NCI-H2029 treated with DMSO at 0.1 percent for 48 hours (cell line): ENCODE results near the gene SHC2.
"Not testable (repeated sequence)": the region's sequence is repeated elsewhere in the genome, so short reads cannot be mapped to it uniquely, and the experiment has no call there.

ENCODE experiments used
- DNase-seq: peaks from one replicate; lab custom pipeline; 2025; lab: John Stamatoyannopoulos, UW

SHC2 gene

GRCh38 chr19:469833-470232 is 9.0 kb upstream of the SHC2 start:
- DNase-seq, result no peak

GRCh38 chr19:468587-469256 is 7.9 kb upstream of the SHC2 start:
- no peak for DNase-seq

- no peak for DNase-seq
Measured at GRCh38 chr19:467554-467953, 6.7 kb upstream of the SHC2 start.

- DNase-seq, result no peak
Measured at GRCh38 chr19:465056-465816, 4.4 kb upstream of the SHC2 start.

GRCh38 chr19:464208-464545 is 3.3 kb upstream of the SHC2 start:
- DNase-seq, result no peak

GRCh38 chr19:463483-464207 is 2.8 kb upstream of the SHC2 start:
- no peak for DNase-seq

DNA sequence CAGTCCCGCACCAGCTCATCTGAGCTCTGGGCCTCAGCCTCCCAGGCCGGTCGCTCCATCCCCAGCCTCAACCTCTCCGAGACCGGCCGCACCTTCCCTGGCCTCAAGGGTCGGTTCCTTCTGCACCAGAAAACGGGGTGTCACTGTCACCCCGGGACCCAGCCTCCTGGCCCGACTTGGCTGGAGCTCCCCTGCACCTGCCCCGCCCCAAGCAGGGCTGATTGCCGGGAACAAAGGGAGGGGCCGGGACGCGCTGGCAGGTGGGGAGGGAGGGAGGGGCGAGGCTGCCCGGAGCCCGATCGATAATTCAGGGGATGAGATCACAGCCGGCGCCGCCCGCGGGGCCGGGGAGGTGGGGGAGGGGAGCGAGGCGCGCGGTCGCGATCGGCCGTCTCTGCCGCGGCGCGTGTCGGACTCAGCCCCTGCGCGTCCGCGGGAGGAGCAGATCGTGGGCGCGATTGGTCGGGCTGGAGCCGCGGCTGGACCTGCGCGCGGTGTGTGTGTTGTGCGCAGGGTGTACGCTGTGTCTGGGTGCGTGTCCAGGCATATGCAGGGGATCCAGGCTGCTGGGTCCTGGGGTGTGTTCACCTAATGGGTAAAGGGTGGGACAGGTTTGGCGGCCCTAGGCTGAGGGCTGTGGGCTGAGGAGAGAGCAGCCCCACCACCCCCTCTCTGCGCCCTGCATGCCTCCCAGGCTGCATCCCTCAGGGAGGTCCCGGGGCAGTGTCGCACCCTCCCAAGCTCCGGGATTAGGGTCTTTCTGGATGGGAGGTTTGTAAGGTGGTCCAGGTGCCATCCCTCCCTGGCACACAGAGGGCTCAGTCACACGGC is 1.1 kb upstream of the SHC2 start:
- DNase-seq, result peak; percentile 31

DNA sequence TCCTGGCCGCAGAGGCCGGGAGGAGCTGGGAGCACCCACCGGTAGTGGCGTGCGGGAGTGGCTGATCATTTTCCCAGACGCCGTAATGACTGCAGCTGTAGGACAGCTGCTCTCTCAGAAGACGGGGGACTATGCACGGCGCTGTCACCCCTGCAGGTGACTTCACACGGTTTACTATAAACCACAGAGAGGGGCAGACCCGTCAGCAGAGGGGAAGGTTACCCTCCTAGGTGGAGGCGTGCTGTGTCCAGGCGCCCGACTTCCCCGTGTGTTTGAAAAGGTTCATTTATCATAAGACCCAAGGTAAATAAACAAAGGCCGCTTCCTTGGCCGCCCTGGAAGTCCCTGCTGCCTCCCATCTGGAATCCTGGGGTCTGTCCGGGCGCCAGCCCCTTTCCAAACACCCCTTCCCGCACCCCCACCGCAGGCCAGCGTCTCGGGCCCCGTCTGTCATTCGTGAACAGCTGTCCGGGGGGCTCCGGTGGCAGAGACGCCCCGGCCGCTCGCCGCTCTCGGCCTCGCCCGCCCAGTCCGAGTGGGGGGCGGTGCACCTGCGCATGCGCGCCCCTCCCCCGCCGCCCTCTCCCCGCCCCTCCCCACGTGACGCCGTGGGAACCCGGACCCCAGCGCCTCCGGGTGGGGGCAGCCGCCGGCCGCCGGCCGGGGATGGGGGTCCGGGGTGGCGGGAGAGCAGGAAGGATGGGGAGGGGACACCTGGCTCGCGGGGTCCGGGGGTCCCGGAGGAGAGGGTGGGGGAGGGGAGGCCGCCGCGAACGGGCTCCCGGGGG is 915 bp downstream of the SHC2 start:
- DNase-seq, result peak; percentile 35

DNA sequence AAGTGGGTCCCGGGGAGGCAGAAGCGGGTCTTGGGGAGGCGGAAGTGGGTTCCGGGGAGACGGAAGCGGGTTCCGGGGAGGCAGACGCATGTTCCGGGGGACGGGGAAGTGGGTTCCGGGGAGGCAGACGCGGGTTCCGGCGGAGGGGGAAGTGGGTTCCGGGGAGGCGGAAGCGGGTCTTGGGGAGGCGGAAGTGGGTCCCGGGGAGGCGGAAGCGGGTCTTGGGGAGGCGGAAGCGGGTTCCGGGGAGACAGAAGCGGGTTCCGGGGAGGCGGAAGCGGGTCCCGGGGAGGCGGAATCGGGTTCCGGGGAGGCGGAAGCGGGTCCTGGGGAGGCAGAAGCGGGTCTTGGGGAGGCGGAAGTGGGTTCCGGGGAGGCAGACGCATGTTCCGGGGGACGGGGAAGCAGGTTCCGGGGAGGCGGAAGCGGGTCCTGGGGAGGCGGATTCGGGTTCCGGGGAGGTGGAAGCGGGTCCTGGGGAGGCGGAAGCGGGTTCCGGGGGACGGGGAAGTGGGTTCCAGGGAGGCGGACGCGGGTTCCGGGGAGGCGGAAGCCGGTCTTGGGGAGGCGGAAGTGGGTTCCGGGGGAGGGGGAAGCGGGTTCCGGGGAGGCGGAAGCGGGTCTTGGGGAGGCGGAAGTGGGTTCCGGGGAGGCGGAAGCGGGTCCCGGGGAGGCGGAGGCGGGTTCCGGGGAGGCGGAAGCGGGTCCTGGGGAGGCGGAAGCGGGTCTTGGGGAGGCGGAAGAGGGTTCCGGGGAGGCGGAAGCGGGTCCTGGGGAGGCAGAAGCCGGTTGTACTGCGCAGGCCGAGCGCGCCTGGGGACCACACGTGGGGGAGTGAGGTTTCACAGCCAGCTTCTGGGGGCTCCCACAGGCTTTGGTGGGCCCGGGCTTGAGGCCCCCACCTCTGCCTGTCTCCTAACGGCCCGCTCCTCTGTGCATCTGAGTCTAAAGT is 2.5 kb downstream of the SHC2 start:
- no peak for DNase-seq

DNA sequence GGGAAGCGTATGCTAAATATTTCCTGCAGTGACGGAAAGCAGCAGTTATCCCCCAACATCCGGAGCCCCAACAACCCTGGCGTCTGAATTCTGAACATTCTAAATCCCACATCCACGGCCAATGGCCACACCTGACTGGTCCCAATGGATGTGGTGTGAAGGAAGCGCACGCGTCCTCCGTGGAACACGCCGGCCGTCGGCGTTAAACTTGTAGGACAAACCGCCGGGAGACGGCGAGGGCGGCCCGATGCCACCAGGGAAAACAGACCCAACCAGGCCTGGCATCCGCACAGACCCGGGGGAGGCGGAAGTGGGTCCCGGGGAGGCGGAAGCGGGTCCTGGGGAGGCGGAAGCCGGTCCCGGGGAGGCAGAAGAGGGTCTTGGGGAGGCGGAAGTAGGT is 3.2 kb downstream of the SHC2 start:
- no peak for DNase-seq

DNA sequence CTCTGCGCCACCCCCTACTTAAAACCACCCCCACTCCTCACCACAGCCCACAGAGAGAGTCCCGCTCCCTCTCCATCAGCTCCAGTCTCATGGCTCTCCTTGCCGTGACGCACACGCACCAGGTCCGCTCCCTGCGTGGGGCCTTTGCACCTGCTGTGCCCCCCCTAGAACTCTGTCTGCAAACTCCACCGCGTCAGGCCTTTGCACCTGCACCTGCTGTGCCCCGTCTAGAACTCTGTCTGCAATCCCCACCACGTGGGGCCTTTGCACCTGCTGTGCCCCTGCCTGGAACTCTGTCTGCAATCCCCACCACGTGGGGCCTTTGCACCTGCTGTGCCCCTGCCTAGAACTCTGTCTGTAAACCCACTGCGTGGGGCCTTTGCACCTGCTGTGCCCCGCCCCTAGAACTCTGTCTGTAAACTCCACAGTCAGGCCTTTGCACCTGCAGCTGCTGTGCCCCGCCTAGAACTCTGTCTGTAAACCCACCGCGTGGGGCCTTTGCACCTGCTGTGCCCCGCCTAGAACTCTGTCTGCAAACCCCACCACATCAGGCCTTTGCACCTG is 4.2 kb downstream of the SHC2 start:
- no peak for DNase-seq

- DNase-seq, result no peak
Measured at GRCh38 chr19:455851-456546, 4.8 kb downstream of the SHC2 start.

DNA sequence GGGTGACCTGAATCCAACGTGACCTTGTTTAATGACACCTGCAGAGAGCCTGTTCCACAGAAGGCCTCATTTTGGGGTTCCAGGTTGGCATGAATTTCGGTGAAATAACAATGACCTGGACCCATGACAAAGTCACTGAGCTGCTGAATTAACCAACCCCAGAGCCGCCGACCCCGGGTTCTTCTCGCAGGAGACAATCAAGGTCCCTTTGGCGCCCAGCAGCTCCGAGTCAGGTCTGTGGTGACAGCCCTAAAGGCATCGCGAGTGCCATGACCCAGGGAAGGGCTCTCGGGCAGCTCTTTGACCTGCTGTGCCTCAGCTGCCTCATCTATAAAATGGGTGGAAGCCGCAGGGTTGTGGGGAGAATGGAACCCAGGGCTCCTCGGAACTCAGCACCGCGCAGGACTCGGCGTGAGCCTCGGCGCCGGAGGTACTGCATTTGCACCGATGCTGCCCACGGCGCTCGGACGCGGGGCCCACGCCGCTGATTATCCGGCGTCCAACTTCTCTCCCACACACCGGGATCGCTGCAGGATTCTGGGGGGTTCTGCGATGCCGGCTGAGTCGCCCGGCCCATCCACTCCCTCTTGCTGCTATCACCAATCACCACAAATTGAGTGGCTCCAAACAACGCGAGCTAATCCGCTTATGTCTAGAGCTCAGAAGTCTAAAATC is 5.7 kb downstream of the SHC2 start:
- DNase-seq, result no peak

DNA sequence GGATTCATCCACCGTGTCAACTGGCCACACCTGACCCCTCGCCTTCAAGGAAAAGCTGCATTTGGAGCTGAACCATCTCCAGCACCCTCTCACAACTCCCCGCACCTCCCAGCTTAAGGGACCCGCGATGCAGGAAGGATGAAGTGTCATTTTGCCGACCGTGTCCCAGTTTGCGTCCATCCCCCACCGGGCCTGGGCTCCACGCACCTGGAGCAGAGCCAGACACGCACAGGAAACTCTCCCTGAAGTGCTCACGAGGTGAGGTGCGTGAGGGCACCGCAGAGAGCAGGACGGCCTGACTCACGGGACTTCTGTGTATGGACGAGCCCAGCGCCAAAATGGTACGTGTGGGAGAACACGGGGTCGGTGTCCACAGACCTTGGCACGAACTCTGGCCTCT is 7.2 kb downstream of the SHC2 start:
- no peak for DNase-seq

- no peak for DNase-seq
Measured at GRCh38 chr19:452829-453228, 8.0 kb downstream of the SHC2 start.

DNA sequence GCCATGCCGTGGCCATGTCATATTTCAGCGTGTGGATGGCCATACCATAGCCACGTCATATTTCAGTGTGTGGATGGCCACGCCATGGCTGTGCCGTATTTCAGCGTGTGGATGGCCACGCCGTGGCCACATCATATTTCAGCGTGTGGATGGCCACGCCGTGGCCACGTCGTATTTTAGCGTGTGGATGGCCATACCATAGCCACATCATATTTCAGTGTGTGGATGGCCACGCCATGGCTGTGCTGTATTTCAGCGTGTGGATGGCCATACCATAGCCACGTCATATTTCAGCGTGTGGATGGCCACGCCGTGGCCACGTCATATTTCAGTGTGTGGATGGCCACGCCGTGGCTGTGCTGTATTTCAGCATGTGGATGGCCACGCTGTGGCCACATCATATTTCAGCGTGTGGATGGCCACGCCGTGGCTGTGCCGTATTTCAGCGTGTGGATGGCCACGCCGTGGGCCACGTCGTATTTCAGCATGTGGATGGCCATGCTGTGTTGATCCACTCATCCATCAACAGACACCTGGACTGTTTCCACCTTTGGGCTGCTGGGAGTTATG is 9.8 kb downstream of the SHC2 start:
- not testable (repeated sequence) for DNase-seq

DNA sequence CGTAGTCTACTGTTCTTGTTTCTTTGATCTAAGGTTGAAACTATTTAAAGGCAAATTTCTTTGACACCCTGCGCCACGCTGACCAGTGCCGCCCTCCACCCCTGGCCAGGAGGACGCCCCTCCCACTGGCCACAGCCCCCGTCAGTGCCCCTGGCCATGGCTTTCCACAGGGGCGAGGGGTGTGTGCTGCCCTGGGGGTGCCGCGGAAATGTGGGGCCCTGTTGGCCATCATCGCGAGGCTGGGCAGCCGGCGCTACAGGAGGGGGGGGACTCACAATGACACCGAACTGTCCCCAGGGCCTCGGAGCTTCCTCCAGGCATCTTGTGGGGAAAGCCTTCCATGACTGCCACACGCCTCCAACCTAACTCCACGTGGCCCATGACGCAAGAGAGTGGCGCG is 10.9 kb downstream of the SHC2 start:
- no peak for DNase-seq

GRCh38 chr19:447816-448560 is 12.8 kb downstream of the SHC2 start:
- no peak for DNase-seq
